Measurements from ENCODE around the gene ELF3. TPM values are rescaled to one million over a fixed set of nuclear protein-coding genes. Genes with fewer than 3 reads are reported as not detected.
"Not testable (repeated sequence)": the region's sequence is repeated elsewhere in the genome, so short reads cannot be mapped to it uniquely, and the experiment has no call there.

Gene ELF3
- total and polyA plus RNA-seq, 2 of the 4 experiments (the other 2 are of a cell fraction): under 0.01 to 0.38 TPM

- dilution Hi-C loops (cut with HindIII; ENCODE audit: low sequenced_read_pairs, unreplicated experiment); BruUV-seq (replicated peaks): not testable (repeated sequence)
- POLR2A ChIA-PET (ENCODE audit: unreplicated experiment): interaction anchor here (0.6 kb wide), 1 partner anchor 31 kb away, joined by 3 read pairs; no protein-coding TSS in a partner anchor
Observed at GRCh38 chr1:202019235-202019558, 8.8 kb downstream of the ELF3 start.

More at GRCh38 chr1:202019235-202019558, 8.8 kb downstream of the ELF3 start:
- H3K79me1 ChIP-seq (ENCODE audit: low read depth in 1 of 2, low read length in 2 of 2); DNase-seq; H2AK9ac ChIP-seq (replicated peaks; ENCODE audit: low read depth, low read length, poor library complexity); H2BK5ac ChIP-seq (ENCODE audit: low read depth, low read length, poor library complexity, severe bottlenecking); H3K4me3 ChIP-seq (ENCODE audit: insufficient read depth, low read depth, low read length); H2AFZ ChIP-seq (replicated peaks; ENCODE audit: low read length, poor library complexity); H4K8ac ChIP-seq (ENCODE audit: low read depth in 2 of 2, low read length in 2 of 2); H2BK15ac ChIP-seq (ENCODE audit: low read depth, low read length); H3K9ac ChIP-seq (ENCODE audit: low read depth, low read length); H4K91ac ChIP-seq (ENCODE audit: insufficient read depth, low read depth, low read length); H4K20me1 ChIP-seq (ENCODE audit: insufficient read depth, low read length); H3K27ac ChIP-seq (ENCODE audit: insufficient read depth, low read length); H3K4me2 ChIP-seq (ENCODE audit: low read depth, low read length); H2BK20ac ChIP-seq (ENCODE audit: low read depth, low read length); H3K56ac ChIP-seq (ENCODE audit: extremely low read depth, insufficient read depth, low read length); intact Hi-C loops (cut with micrococcal nuclease); H4K5ac ChIP-seq (ENCODE audit: low read depth, low read length); H3K36me3 ChIP-seq (ENCODE audit: control insufficient read depth, insufficient read depth, low read length); H3K4ac ChIP-seq (ENCODE audit: low read depth, low read length); H2BK120ac ChIP-seq (ENCODE audit: low read depth, low read length); H3K9me1 ChIP-seq (ENCODE audit: insufficient read depth, low read length); in situ Hi-C loops (cut with MboI; ENCODE audit: low sequenced_read_pairs); CTCF ChIA-PET; H3K9me3 ChIP-seq (ENCODE audit: control insufficient read depth, insufficient read depth, low read length); ATAC-seq (ENCODE audit: low read depth); H3K18ac ChIP-seq (ENCODE audit: low read depth, low read length): not testable (repeated sequence)
- H3K27me3 ChIP-seq (ENCODE audit: control insufficient read depth, insufficient read depth, low read length): peaks cover 14% of the 10 kb centered on the region
- H2AK5ac ChIP-seq (ENCODE audit: low read depth, low read length): peak overlapping the region; percentile 25; the same call in 1 of the 2 replicates
- 0 out of 2 replicates have a peak overlapping the region, but pooled peaks have one; percentile 24 for H3K23ac ChIP-seq (ENCODE audit: low read depth, low read length)
- H3K4me1 ChIP-seq (ENCODE audit: control insufficient read depth, insufficient read depth, low read length): peaks cover 18% of the 10 kb centered on the region
- H3K14ac ChIP-seq (replicated peaks; ENCODE audit: low read depth, low read length): 0 out of 2 replicates have a peak overlapping the region, but pooled peaks have one; percentile 14
- WGBS, 2 experiments (ENCODE audit: extremely low coverage in 2 of 2, insufficient read length in 1 of 2): no CpG with 5 or more reads among the region's 8 CpGs
